Heart left ventricle (tissue), 13 donors: ENCODE data around the gene MAGI2.
"Not testable (repeated sequence)": the region's sequence is repeated elsewhere in the genome, so short reads cannot be mapped to it uniquely, and the experiment has no call there.

ENCODE experiments used
- POLR2A ChIP-seq, 2 donors: fragments of 450-650 bp; IDR thresholded peaks; one replicate each; pipeline ENCODE4 v1.6.1; 2017; ENCODE audit warnings: antibody characterized with exemption in 2 of 2, mild to moderate bottlenecking in 2 of 2, moderate library complexity in 2 of 2
- TF ChIP-seq, protein P1 (sequence below), 12 donors: fragments of 200-600 bp; sonication (generic) in 4 of 12; IDR thresholded peaks; one replicate each; pipeline versions ENCODE4 v1.5.0 to v1.8.0; 2018 to 2022; ENCODE audit warnings: antibody characterized with exemption in 12 of 12, mild to moderate bottlenecking in 5 of 12
- donor health status: ischemic (EF 13 %, LVEDD 7.1; RV severe dilation, severe dysfunction).
- donor health status: DM: no; HTN: yes; CAD: no.
- donor health status: DM: no; HTN: no; CAD: no.
- donor health status: ischemic (EF 25% LVEDD 6.9; RV normal size, moderate dysfunction).
- donor health status: ischemic (EF 25% LVEDD 5.7; RV mildly dilated, moderate dysfunction).
- donor health status: ischemic (EF 35%, LVEDD 5.7; RV mildly dilated, moderate dysfunction).
- donor health status: nonischemic (EF 11% LVEDD 7.7; RV severe dilation, severe dysfunction).
- donor health status: DM: yes; HTN: yes; CAD: no.
- donor health status: PGD.
- donor health status: ischemic (EF 29% LVEDD 5.4; RV normal size, mild dysfunction).
- donor health status: nonischemic (EF 23%, LVEDD 6.1; RV moderate dilation, normal function).

DNA sequence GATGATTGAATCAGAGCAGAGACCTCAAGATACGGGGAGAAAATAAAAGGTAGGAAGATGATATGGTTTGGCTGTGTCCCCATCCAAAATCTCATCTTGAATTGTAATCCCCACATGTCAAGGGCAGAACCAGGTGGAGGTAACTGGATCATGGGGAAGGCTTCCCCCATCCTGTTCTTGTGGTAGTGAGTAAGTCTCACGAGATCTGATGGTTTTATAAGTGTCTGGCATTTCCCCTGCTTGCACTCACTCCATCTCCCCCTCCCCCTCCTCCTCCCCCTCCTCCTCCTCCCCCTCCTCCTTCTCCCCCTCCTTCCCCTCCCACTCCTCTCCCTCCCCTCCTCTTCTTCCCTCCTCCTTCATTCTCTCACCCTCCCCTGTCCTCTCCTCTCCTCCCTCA, 950.2 kb downstream of the MAGI2 start:
- TF ChIP-seq, protein P1, sequence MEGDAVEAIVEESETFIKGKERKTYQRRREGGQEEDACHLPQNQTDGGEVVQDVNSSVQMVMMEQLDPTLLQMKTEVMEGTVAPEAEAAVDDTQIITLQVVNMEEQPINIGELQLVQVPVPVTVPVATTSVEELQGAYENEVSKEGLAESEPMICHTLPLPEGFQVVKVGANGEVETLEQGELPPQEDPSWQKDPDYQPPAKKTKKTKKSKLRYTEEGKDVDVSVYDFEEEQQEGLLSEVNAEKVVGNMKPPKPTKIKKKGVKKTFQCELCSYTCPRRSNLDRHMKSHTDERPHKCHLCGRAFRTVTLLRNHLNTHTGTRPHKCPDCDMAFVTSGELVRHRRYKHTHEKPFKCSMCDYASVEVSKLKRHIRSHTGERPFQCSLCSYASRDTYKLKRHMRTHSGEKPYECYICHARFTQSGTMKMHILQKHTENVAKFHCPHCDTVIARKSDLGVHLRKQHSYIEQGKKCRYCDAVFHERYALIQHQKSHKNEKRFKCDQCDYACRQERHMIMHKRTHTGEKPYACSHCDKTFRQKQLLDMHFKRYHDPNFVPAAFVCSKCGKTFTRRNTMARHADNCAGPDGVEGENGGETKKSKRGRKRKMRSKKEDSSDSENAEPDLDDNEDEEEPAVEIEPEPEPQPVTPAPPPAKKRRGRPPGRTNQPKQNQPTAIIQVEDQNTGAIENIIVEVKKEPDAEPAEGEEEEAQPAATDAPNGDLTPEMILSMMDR (IDR thresholded peaks at IDR 0.05) = not testable (repeated sequence)
- not testable (repeated sequence) for TF ChIP-seq POLR2A (IDR thresholded peaks at IDR 0.05)
